Measurements from ENCODE around the gene SHF. TPM values are rescaled to one million over a fixed set of nuclear protein-coding genes. Genes with fewer than 3 reads are reported as not detected.

The SHF gene
- total and polyA plus RNA-seq, 2 donors (not counting 1 experiment from before 2014, with no cell fraction given): 1.6 to 15.4 TPM

DNA sequence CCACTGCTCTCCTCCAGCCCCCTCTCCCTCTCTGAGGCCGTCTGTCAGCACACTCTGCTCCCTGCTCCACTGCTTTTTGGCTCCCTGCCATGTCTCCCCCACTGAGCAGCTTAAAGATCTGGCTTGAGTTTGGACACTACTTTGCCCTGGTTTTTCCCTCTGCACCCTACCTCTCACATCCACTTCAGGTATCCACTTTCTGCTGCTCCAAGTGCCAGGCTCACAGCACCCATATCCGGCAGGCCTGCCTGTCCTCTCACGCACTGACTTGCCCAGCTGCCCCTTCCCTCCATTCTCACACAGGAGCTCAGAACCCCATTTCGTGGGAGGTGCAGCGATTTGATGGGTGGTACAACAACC, 54.2 kb downstream of the SHF start:
- H3K27me3 ChIP-seq (replicated peaks in 1 of 4; ENCODE audit: control extremely low read depth in 1 of 4, control insufficient read depth in 3 of 4, insufficient read depth in 4 of 4, low read length in 3 of 4): peaks cover 0 to 74% (median 36%) of the 10 kb centered on the region in 4 experiments
- H3K4me2 ChIP-seq (replicated peaks; ENCODE audit: low read depth, low read length, poor library complexity, severe bottlenecking): no peak overlapping the region
- no peak overlapping the region for H2AFZ ChIP-seq (ENCODE audit: insufficient read depth, low read depth, low read length, poor library complexity, severe bottlenecking)
- 72% methylated on average over 3 of the region's 5 CpGs for WGBS (ENCODE audit: insufficient coverage)
- no peak overlapping the region for H3K4me3 ChIP-seq (ENCODE audit: control extremely low read depth in 1 of 5, extremely low read depth in 1 of 5, insufficient read depth in 1 of 5, low read depth in 2 of 5, low read length in 4 of 5)
- intact Hi-C loops (cut with micrococcal nuclease): no loop called here
- no peaks in the 10 kb centered on the region for H3K79me2 ChIP-seq (ENCODE audit: control insufficient read depth, insufficient read depth, low read length)
- no peaks in the 10 kb centered on the region for H3K36me3 ChIP-seq (replicated peaks in 1 of 2; ENCODE audit: control extremely low read depth in 1 of 2, control insufficient read depth in 1 of 2, extremely low read depth in 1 of 2, insufficient read depth in 2 of 2, low read length in 1 of 2)
- Mint-ChIP-seq H3K27ac (no peak overlapping the region), H3K27me3 (peaks cover 66% of the 10 kb centered on the region), H3K4me3 (peak overlapping the region; percentile 5), H3K9me3 (ENCODE audit: insufficient read depth) (no peaks in the 10 kb centered on the region), H3K4me1 (peaks cover 17% of the 10 kb centered on the region)
- no peaks in the 10 kb centered on the region for H4K20me1 ChIP-seq (ENCODE audit: control insufficient read depth, insufficient read depth, low read length, poor library complexity, severe bottlenecking)
- ChIA-PET CTCF (interaction anchor here (1.3 to 6.1 kb wide), 3 partner anchors 12 to 52 kb away, joined by 3 to 33 read pairs (median 3); no protein-coding TSS in a partner anchor), POLR2A (no interaction called here)
- ATAC-seq (ENCODE audit: low read depth) (no peak), DNase-seq (no peak)
- H3K4me1 ChIP-seq (ENCODE audit: control insufficient read depth in 2 of 2, insufficient read depth in 2 of 2, low read length in 2 of 2): peaks cover 27 to 35% of the 10 kb centered on the region in 2 donors
- H3K9ac ChIP-seq (ENCODE audit: low read length): no peak overlapping the region
- peaks cover 0 to 11% (median 0%) of the 10 kb centered on the region in 3 donors for H3K9me3 ChIP-seq (ENCODE audit: control extremely low read depth in 1 of 3, control insufficient read depth in 2 of 3, insufficient read depth in 1 of 3, low read length in 2 of 3)
- no peak overlapping the region for H3K27ac ChIP-seq (ENCODE audit: low read length in 2 of 2)
- TF ChIP-seq EZH2 (IDR thresholded peaks at IDR 0.05; ENCODE audit: borderline replicate concordance, insufficient read depth, low read depth, low read length, poor library complexity, severe bottlenecking): no peak
- TF ChIP-seq, protein P1, sequence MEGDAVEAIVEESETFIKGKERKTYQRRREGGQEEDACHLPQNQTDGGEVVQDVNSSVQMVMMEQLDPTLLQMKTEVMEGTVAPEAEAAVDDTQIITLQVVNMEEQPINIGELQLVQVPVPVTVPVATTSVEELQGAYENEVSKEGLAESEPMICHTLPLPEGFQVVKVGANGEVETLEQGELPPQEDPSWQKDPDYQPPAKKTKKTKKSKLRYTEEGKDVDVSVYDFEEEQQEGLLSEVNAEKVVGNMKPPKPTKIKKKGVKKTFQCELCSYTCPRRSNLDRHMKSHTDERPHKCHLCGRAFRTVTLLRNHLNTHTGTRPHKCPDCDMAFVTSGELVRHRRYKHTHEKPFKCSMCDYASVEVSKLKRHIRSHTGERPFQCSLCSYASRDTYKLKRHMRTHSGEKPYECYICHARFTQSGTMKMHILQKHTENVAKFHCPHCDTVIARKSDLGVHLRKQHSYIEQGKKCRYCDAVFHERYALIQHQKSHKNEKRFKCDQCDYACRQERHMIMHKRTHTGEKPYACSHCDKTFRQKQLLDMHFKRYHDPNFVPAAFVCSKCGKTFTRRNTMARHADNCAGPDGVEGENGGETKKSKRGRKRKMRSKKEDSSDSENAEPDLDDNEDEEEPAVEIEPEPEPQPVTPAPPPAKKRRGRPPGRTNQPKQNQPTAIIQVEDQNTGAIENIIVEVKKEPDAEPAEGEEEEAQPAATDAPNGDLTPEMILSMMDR (IDR thresholded peaks at IDR 0.05): no peak

DNA sequence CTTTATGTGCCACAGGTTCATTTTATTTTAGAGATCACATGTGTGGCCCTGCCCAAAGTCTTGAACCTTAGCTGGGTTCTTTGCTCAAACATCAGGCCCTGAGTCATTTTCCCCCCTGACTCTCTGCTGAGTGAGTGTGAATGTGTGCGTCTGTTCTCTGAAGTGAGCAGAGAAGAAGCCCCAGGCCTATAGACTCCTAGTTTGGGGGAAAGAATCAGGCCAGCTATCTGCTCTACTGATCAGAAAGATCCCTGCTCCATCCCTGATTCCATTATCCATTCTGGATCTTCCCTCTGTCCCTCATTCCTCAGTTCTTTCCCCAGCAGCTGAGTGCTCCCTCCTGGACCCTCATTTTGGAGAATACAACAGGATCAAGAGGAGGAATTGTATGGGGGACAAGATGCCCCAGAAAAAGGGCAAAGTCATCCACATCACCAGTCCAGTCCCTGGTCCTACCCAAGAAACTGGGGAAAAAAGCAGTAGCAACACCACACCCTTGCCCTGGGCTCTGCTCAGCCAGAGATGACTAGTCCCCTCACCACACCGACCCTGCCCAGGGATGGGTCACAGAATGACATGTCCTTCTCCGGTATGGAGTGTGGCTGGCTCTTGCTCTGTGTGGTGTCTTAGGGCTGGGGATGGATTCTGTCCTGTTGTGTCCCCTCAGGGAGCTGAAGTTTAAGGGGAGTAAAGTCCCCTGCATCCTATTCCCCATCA, 54.8 kb downstream of the SHF start:
- TF ChIP-seq, protein P1 (IDR thresholded peaks at IDR 0.05): no peak
- TF ChIP-seq EZH2 (IDR thresholded peaks at IDR 0.05; ENCODE audit: borderline replicate concordance, insufficient read depth, low read depth, low read length, poor library complexity, severe bottlenecking): no peak
- intact Hi-C loops (cut with micrococcal nuclease): no loop called here
- no peak overlapping the region for H3K4me3 Mint-ChIP-seq
- H3K27ac Mint-ChIP-seq: no peak overlapping the region
- peaks cover 0 to 11% (median 0%) of the 10 kb centered on the region in 3 donors for H3K9me3 ChIP-seq (ENCODE audit: control extremely low read depth in 1 of 3, control insufficient read depth in 2 of 3, insufficient read depth in 1 of 3, low read length in 2 of 3)
- H4K20me1 ChIP-seq (ENCODE audit: control insufficient read depth, insufficient read depth, low read length, poor library complexity, severe bottlenecking): no peaks in the 10 kb centered on the region
- CTCF ChIA-PET: interaction anchor here (0.8 to 6.1 kb wide), 6 partner anchors 9 to 164 kb away, joined by 3 to 33 read pairs (median 3); no protein-coding TSS in a partner anchor
- no peaks in the 10 kb centered on the region for H3K9me3 Mint-ChIP-seq (ENCODE audit: insufficient read depth)
- no peak overlapping the region for H3K4me2 ChIP-seq (replicated peaks; ENCODE audit: low read depth, low read length, poor library complexity, severe bottlenecking)
- no peak for DNase-seq
- no peak for ATAC-seq (ENCODE audit: low read depth)
- no peak overlapping the region for H2AFZ ChIP-seq (ENCODE audit: insufficient read depth, low read depth, low read length, poor library complexity, severe bottlenecking)
- H3K4me3 ChIP-seq (ENCODE audit: control extremely low read depth in 1 of 5, extremely low read depth in 1 of 5, insufficient read depth in 1 of 5, low read depth in 2 of 5, low read length in 4 of 5): no peak overlapping the region
- peaks cover 27 to 37% of the 10 kb centered on the region in 2 donors for H3K4me1 ChIP-seq (ENCODE audit: control insufficient read depth in 2 of 2, insufficient read depth in 2 of 2, low read length in 2 of 2)
- WGBS (ENCODE audit: insufficient coverage): no CpG with 5 or more reads among the region's 3 CpGs
- H3K4me1 Mint-ChIP-seq: peaks cover 21% of the 10 kb centered on the region
- H3K9ac ChIP-seq (ENCODE audit: low read length): no peak overlapping the region
- H3K27me3 Mint-ChIP-seq: peaks cover 66% of the 10 kb centered on the region
- H3K27me3 ChIP-seq (replicated peaks in 1 of 4; ENCODE audit: control extremely low read depth in 1 of 4, control insufficient read depth in 3 of 4, insufficient read depth in 4 of 4, low read length in 3 of 4): peaks cover 0 to 74% (median 40%) of the 10 kb centered on the region in 4 experiments
- no peaks in the 10 kb centered on the region for H3K36me3 ChIP-seq (replicated peaks in 1 of 2; ENCODE audit: control extremely low read depth in 1 of 2, control insufficient read depth in 1 of 2, extremely low read depth in 1 of 2, insufficient read depth in 2 of 2, low read length in 1 of 2)
- no peaks in the 10 kb centered on the region for H3K79me2 ChIP-seq (ENCODE audit: control insufficient read depth, insufficient read depth, low read length)
- POLR2A ChIA-PET: no interaction called here
- H3K27ac ChIP-seq (ENCODE audit: low read length in 2 of 2): no peak overlapping the region

Data from B cell (primary cell).